Activated CD4-positive, CD25-positive, alpha-beta regulatory T cell (primary cell): ENCODE data around the gene ZFP92.

Experiments used
- DNase-seq, 4 experiments: peaks; one replicate each; lab custom pipeline; 2025; lab: John Stamatoyannopoulos, UW

Gene ZFP92

GRCh38 chrX:153408221-153408721, 3.0 kb upstream of the ZFP92 start:
- no peak for DNase-seq

DNA sequence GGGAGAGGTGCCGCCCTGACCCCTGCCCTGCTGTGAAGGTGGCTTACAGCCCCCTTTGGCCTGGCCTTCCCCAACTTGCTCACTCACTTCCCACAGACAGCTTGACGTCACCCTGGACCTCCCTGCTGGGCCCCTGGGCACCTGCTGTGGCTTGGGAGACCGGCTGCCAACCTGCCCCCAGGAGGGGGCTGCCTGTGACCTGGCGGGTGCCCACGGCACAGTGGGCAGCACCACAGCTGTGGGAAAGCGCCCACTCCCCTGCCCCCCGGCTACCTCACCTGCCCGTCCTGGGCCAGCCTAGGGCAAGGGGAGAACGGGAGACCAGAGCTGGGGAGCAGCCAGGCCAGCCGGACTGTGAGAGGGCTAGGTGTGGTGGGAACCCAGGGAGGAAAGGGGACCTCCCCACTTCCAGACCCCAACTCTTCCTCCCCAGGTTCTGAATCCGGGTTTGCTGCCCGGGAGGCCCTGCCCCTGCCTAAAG, 2.4 kb upstream of the ZFP92 start:
- no peak for DNase-seq

DNA sequence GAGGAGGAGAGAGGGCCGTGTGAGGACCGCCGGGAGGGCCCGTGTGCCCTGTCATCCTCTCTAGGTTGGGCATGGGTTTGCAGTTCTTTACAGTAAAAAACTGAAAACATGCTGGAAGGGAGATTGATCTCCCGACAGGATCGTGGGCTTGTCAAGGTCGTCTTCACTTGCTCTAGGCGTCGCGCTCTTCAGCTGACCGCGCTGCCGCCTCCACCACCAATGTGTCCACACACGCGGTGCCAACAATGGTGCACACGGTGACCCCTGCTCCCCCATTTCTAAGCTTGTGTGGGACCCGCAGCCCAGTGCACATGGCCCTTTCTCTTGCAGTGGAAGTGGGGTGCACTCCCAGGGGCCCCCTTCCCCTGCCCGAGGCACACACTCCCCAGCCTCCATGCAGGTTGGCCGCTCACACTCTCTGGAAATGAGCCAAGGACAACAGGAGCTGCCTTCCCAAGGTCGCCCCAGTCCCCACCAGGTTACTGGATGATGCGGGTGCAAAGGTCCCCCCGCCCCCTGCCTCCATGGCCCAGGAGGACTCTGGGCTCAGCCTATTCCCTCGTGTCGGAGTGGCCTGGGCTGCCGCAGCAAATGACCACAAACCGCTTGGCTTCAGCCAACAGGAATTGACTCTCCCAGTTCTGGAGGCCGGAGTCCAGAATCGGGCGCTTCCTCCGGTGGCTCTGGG, 1.7 kb upstream of the ZFP92 start:
- DNase-seq: no peak

- DNase-seq: no peak
Observed at GRCh38 chrX:153410373-153410772, 899 bp upstream of the ZFP92 start.

GRCh38 chrX:153410888-153411254, 401 bp upstream of the ZFP92 start:
- no peak for DNase-seq

GRCh38 chrX:153411988-153412574, 809 bp downstream of the ZFP92 start:
- DNase-seq: no peak

DNA sequence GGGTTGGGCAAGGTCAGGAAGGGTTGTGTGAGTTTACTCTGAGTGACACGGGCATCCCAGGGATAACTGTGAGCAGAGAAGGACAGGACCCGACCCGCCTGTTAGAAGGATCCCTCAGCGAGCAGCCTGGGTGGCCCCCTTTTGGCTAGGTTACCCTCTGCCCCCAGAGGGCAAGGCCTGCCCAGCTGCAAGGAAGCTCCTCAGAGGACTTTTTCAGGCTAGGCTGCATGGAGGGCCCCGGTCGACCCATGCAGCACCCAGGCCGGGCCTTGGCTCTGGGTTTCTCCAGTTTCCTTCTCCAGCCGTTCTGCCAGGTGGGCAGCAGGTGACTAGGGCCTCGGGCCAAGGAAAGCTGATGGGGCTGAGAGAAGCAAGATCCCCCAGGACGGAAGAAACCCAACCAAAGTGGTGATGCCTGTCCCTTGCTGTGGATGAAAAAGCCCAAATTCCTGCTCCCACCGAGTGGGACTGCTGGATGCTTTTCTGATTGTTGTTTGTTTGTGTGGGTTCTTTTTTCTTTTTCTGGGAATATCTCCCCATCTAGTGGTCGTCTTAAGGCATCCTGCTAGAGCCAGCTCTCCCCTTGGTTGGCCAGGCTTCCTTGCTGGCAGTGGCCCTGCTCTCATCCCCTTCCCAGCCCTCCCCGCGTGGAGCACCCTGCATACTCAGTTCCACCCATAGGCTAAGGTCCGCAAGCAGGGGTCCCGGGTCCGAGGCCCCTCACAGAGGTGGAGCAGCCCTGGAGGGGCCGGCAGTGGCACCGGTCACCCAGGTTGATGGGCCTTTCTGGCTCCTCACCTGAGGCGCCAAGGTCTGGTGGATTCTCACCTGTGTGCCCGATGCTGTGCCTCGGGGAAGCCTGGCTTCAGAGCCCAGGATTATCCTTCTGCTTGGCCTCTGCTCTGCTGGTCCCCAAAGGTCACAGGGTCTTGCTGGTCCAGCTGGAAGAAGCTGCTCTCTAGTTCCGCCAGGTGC, 1.8 kb downstream of the ZFP92 start:
- no peak for DNase-seq

GRCh38 chrX:153413731-153414130, 2.5 kb downstream of the ZFP92 start:
- no peak for DNase-seq

GRCh38 chrX:153414856-153415510, 3.7 kb downstream of the ZFP92 start:
- DNase-seq: no peak

GRCh38 chrX:153416781-153417450, 5.6 kb downstream of the ZFP92 start:
- no peak for DNase-seq

- no peak for DNase-seq
Observed at GRCh38 chrX:153417637-153418036, 6.4 kb downstream of the ZFP92 start.

DNA sequence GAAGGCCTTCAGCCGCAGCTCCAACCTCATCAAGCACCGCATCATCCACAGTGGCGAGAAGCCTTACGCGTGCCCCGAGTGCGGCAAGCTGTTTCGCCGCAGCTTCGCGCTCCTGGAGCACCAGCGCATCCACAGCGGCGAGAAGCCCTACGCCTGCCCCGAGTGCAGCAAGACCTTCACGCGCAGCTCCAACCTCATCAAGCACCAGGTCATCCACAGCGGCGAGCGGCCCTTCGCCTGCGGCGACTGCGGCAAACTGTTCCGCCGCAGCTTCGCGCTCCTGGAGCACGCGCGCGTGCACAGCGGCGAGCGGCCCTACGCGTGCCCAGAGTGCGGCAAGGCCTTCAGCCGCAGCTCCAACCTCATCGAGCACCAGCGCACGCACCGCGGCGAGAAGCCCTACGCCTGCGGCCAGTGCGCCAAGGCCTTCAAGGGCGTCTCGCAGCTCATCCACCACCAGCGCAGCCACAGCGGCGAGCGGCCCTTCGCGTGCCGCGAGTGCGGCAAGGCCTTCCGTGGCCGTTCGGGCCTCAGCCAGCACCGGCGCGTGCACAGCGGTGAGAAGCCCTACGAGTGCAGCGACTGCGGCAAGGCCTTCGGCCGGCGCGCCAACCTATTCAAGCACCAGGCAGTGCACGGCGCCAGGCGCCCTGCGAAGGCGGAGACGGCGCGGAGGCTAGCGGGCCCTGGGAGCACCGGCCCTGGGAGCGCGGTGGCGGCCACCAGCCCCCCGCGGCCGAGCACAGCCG, 9.8 kb downstream of the ZFP92 start:
- no peak for DNase-seq

- no peak for DNase-seq
Observed at GRCh38 chrX:153421856-153422255, 10.6 kb downstream of the ZFP92 start.

DNA sequence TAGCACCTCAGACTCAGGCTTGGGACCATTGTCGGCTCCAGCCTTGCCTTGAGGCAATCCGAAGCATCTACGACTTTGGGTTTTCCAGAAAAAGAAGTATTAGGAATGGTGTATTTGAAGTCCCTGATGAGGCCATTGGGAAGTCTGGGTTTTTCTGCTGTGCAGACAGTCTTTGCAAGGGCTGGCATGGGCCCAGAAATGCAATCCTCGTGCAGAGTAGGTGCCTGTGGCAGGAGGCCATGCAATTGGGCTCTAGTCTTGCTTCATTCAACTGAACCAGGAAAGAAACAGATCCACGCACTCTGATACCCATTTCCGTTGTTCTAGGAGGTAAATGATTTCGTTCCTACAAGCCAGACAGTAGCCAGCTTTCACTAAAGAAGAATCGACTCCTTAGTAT, 12.4 kb downstream of the ZFP92 start:
- no peak for DNase-seq

DNA sequence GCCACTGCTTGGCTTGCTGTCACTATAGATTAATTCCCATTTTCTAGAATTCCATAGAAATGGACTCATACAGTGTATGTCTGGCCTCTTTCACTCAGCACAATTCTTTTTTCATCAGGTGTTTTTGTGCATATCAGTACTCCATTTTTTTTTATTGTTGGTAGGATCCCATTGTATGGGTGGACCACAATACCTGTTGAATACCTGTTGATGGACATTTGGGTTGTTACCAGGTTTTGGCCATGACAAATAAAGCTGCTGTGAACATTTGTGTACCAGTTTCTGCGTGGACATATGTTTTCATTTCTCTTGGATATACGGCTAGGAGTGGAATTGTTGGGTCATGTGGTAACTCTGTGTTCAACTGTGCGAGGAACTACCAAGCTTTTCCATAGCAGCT, 14.9 kb downstream of the ZFP92 start:
- DNase-seq: no peak

DNA sequence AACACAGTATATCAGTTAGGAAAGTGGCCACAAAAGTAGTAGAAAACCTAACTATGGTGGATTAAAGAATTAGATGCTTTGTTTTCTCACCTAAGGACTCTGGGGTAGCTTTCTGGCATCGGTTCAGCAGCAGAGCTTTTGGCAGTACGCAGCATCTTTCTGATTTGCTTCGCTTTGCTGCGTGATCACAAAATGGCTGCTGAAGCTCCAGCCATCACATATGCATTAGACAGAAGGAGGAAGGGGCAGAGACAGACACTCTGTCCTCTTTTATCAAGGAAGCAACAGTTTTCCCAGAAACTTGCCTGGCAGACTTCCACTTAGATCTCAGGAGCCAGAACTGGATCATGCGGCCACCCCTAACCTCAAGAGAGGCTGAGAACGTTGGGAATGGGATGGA, 19.5 kb downstream of the ZFP92 start:
- DNase-seq: no peak

GRCh38 chrX:153433161-153433680, 21.9 kb downstream of the ZFP92 start:
- no peak for DNase-seq

GRCh38 chrX:153433781-153434285, 22.6 kb downstream of the ZFP92 start:
- no peak for DNase-seq

GRCh38 chrX:153434801-153435200, 23.5 kb downstream of the ZFP92 start:
- DNase-seq: no peak

DNA sequence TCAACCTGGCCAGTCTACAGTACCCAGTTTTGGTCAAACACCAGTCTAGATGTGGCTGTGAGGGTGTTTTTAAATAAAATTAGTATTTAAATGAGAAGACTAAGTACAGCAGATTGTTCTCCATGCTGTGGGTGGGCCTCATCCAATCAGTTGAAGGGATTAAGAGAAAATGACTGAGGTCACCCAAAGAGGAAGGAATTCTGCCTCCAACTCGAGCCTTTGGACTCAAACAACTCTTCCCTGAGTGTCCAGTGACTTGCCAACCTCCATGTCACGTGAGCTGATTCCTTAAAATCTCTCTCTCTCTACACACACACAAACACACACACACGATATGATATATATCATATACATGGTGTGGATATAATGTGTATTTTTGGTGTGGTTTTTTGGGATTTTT, 24.6 kb downstream of the ZFP92 start:
- DNase-seq: no peak
